ENCODE measurements around the gene MATK. TPM values are rescaled to one million over a fixed set of nuclear protein-coding genes. Genes with fewer than 3 reads are reported as not detected.

MATK gene
- total RNA-seq, 2 donors from 2014 or later: 0.66 to 1.2 TPM

GRCh38 chr19:3781603-3782002 is 4.6 kb downstream of the MATK start:
- H3K9me3 ChIP-seq: no peaks in the 10 kb centered on the region
- no peak overlapping the region for H3K9ac ChIP-seq (ENCODE audit: low read depth in 2 of 2, low read length in 2 of 2)
- H3K27ac ChIP-seq: no peak overlapping the region
- no peak overlapping the region for H3K4me3 ChIP-seq
- no peaks in the 10 kb centered on the region for H3K4me1 ChIP-seq
- no peak for DNase-seq
- TF ChIP-seq CTCF (IDR thresholded peaks at IDR 0.05): no peak
- H3K27me3 ChIP-seq: peaks cover 7% of the 10 kb centered on the region
- intact Hi-C loops (cut with DNase I): no loop called here
- H3K36me3 ChIP-seq: no peaks in the 10 kb centered on the region

DNA sequence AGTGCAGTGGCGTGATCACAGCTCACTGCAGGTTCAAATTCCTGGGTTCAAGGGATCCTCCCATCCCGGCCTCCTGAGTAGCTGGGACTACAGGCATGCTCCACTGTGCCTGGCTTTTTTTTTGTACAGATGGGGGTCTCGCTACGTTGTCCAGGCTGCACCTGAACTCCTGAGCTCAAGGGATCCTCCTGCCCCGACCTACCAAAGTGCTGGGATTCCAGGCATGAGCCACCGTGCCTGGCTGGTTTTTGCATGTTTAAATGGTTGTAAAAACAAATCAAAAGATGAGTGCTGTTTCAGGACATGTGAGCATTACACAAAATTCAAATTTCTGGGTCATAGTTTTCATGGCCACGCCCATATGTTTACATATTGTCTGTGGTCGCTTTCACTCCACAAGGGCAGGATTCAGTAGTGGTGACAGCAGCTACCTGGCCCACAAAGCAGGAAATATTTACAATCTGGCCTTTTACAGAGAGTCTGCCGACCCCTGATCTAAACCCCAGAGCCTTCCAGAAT is 5.3 kb downstream of the MATK start:
- H3K27me3 ChIP-seq: peaks cover 4% of the 10 kb centered on the region
- no peak for DNase-seq
- no peak overlapping the region for H3K27ac ChIP-seq
- intact Hi-C loops (cut with DNase I): no loop called here
- no peak overlapping the region for H3K4me3 ChIP-seq
- no peaks in the 10 kb centered on the region for H3K36me3 ChIP-seq
- H3K9ac ChIP-seq (ENCODE audit: low read depth in 2 of 2, low read length in 2 of 2): no peak overlapping the region
- TF ChIP-seq CTCF (IDR thresholded peaks at IDR 0.05): no peak
- H3K9me3 ChIP-seq: no peaks in the 10 kb centered on the region
- no peaks in the 10 kb centered on the region for H3K4me1 ChIP-seq

DNA sequence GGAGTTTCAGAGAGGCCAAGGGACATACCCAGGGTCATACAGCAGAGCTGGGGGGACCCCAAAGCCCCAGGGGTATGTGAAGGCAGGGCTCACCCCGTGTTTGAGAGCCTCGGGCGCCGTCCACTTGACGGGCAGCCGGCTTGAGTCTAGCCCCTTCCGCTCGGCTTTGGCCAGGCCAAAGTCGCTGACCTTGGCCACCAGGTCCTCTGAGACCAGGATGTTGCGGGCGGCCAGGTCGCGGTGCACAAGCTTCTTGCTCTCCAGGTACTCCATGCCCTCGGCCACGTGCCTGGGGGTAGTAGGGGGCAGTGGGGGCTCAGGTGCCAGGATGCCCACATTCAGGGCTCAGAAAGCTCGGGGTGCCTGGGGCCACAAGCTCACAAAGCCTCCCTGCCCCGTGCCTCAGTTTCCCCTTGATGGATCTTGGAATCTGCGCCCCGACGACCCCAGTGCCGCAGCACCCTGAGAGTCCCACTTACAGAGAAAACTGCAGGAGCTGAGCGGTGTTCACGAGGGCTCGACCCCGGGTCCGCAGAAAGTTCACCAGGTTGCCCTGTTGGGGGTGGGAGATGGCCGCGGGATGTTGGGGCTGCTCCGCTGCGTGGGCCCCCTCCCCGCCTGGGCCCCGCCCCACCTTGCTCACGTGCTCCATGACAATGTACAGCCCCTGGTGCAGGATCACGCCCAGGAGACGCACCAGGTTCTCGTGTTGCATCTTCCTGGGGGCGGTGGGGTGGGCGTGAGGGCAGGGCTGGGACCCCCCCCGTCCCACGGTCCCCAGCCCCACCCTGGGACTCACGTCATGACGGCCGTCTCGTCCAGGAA is 7.1 kb downstream of the MATK start:
- no peak overlapping the region for H3K9ac ChIP-seq (ENCODE audit: low read depth in 2 of 2, low read length in 2 of 2)
- no peaks in the 10 kb centered on the region for H3K4me1 ChIP-seq
- H3K36me3 ChIP-seq: no peaks in the 10 kb centered on the region
- H3K9me3 ChIP-seq: no peaks in the 10 kb centered on the region
- no peak for TF ChIP-seq CTCF (IDR thresholded peaks at IDR 0.05)
- DNase-seq: no peak
- no peaks in the 10 kb centered on the region for H3K27me3 ChIP-seq
- H3K27ac ChIP-seq: no peak overlapping the region
- no peak overlapping the region for H3K4me3 ChIP-seq
- intact Hi-C loops (cut with DNase I): no loop called here

GRCh38 chr19:3778104-3778867 is 7.9 kb downstream of the MATK start:
- intact Hi-C loops (cut with DNase I): no loop called here
- no peak overlapping the region for H3K9ac ChIP-seq (ENCODE audit: low read depth in 2 of 2, low read length in 2 of 2)
- no peaks in the 10 kb centered on the region for H3K36me3 ChIP-seq
- no peaks in the 10 kb centered on the region for H3K4me1 ChIP-seq
- DNase-seq: no peak
- TF ChIP-seq CTCF (IDR thresholded peaks at IDR 0.05): no peak
- H3K27me3 ChIP-seq: no peaks in the 10 kb centered on the region
- H3K9me3 ChIP-seq: no peaks in the 10 kb centered on the region
- H3K27ac ChIP-seq: no peak overlapping the region
- no peak overlapping the region for H3K4me3 ChIP-seq

DNA sequence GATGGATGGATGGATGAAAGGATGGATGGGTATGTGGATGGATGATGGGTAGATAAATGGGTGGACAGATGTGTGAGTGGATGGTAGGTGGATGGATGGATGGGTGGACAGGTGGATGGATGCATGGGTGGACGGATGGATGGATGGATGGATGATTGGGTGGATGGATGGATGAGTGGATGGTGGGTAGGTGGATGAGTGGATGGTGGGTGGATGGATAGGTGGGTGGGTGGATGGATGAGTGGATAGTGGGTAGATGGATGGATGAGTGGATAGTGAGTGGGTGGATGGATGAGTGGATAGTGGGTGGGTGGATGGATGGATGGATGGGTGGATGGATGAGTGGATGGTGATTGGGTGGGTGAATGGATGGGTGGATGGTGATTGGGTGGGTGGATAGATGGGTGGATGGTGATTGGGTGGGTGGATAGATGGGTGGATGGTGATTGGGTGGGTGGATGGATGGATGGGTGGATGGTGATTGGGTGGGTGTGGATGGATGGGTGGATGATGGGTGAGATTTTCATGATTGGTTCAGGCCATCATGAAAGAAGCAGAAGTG is 9.6 kb downstream of the MATK start:
- no peak for DNase-seq
- intact Hi-C loops (cut with DNase I): no loop called here
- no peaks in the 10 kb centered on the region for H3K36me3 ChIP-seq
- H3K9me3 ChIP-seq: no peaks in the 10 kb centered on the region
- H3K9ac ChIP-seq (ENCODE audit: low read depth in 2 of 2, low read length in 2 of 2): no peak overlapping the region
- no peaks in the 10 kb centered on the region for H3K4me1 ChIP-seq
- TF ChIP-seq CTCF (IDR thresholded peaks at IDR 0.05): no peak
- H3K27me3 ChIP-seq: no peaks in the 10 kb centered on the region
- H3K27ac ChIP-seq: no peak overlapping the region
- H3K4me3 ChIP-seq: no peak overlapping the region
